Gastrocnemius medialis (tissue), 4 donors: ENCODE results near the gene CARNS1. TPM values are rescaled to one million over a fixed set of nuclear protein-coding genes. Genes with fewer than 3 reads are reported as not detected.
A peak's percentile ranks its signal among the peaks of the same experiment; 100 is the strongest.

Experiments
- ATAC-seq, 2 donors: fragments of 150-250 bp; one replicate each; pipeline ENCODE4 v1.9.1; 2016
- DNase-seq, 2 donors: peaks; one replicate each; pipeline ENCODE4 v3.0.0-alpha.2; 2019
- H3K27ac ChIP-seq, 4 donors: fragments of 200-600 bp; sonication (generic); 1 replicate in 1 of 4; 2 replicates in 3 of 4; pipeline ENCODE4 v1.5.1; 2016 to 2018; ENCODE audit warnings: mild to moderate bottlenecking in 2 of 4, moderate library complexity in 1 of 4
- H3K27me3 ChIP-seq, 3 donors: fragments of 200-600 bp; sonication (generic) in 2 of 3; 1 replicate in 1 of 3; 2 replicates in 2 of 3; pipeline versions ENCODE4 v1.5.1 to v1.6.0; 2016 to 2019; ENCODE audit warnings: mild to moderate bottlenecking in 1 of 3, moderate library complexity in 1 of 3
- H3K36me3 ChIP-seq, 2 donors: fragments of 200-600 bp; sonication (generic) in 1 of 2; one replicate each; pipeline ENCODE4 v1.5.1; 2017 to 2018
- H3K4me1 ChIP-seq, 2 donors: fragments of 200-600 bp; sonication (generic) in 1 of 2; one replicate each; pipeline ENCODE4 v1.5.1; 2016 to 2017; ENCODE audit warnings: mild to moderate bottlenecking in 2 of 2
- H3K4me3 ChIP-seq, 4 donors: fragments of 200-600 bp; sonication (generic) in 3 of 4; 1 replicate in 1 of 4; 2 replicates in 3 of 4; pipeline ENCODE4 v1.5.1; 2016 to 2019; ENCODE audit warnings: mild to moderate bottlenecking in 2 of 4
- H3K9me3 ChIP-seq, 3 donors: fragments of 200-600 bp; sonication (generic) in 2 of 3; 1 replicate in 1 of 3; 2 replicates in 2 of 3; pipeline ENCODE4 v1.5.1; 2016 to 2019
- POLR2A ChIP-seq, 2 donors: fragments of 450-650 bp; IDR thresholded peaks; one replicate each; pipeline ENCODE4 v1.6.1; 2017; ENCODE audit warnings: antibody characterized with exemption in 2 of 2, mild to moderate bottlenecking in 2 of 2, moderate library complexity in 2 of 2
- in situ Hi-C, 4 donors: fragments of 200-750 bp; cut with MboI; loops; one replicate each; pipeline versions ENCODE4 v1.15.0 to v1.8.0; 2017; ENCODE audit warnings: low sequenced_read_pairs in 4 of 4
- intact Hi-C: fragments of 100-400 bp; cut with DNase I; formaldehyde crosslinking; loops from one replicate; pipeline ENCODE4 v1.15.1; 2023; ENCODE audit warnings: low total_unique reads
- total RNA-seq, 4 donors: library from RNA; depleted of rRNA; stranded (reverse); fragments of >200 nt; gene quantifications; one replicate each; pipeline versions ENCODE4 v1.1.0 to v1.2.3, GENCODE V29; 2016
- TF ChIP-seq, protein P1 (sequence below), 5 experiments: fragments of 450-650 bp in 3 of 5; fragments of 200-600 bp in 2 of 5; sonication (generic) in 2 of 5; IDR thresholded peaks in 4 of 5; conservative IDR thresholded peaks in 1 of 5; 1 replicate in 4 of 5; 2 replicates in 1 of 5; pipeline ENCODE4 v1.5.1; 2016 to 2019; ENCODE audit warnings: antibody characterized with exemption in 5 of 5, mild to moderate bottlenecking in 3 of 5, moderate library complexity in 3 of 5

CARNS1 gene
- total RNA-seq, 4 donors from 2014 or later: 2.5 to 11.0 (median 4.9) TPM

DNA sequence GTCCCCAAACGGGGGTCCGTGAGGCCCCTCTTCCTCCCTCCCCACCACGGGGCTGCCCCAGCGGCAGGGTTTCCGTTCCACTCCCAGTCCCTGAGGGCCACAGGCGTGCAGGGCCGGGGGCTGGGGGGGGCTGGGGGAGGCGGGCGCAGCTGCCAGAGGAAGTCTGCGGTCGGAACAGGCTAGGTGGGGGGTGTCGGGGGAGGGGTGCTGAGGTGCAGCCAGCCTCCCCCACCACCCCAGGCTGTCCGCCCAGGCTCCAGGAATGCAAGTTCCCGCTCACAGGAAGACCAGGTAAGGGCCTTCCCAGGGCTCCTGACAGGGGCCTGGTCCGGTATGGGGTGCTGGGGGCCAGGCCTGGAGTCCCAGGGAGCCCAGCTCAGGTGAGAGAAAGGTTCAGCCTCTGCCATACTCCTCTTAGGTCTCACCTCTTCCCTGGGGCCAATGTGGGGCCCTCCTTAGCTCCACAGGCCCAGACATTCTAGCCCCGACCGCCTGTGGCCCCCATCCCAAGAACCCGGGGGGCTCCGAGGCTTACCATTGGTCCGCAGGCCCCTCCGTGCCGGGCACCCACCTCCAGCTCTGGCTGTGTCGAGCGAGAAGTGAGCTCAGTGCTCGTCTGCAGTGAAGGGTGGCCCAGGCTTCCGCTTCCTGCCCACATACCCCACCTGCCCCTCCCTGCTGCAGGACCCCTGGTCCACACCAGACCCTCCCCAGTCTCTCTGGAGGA lies 21.8 kb downstream of the CARNS1 start, which contains the start of gene PTPRCAP:
TSS of gene PTPRCAP (minus strand) at position 601 of the 727 bp plus-strand sequence. CDS start at position 538, 63 bp downstream.
- TF ChIP-seq, protein P1, sequence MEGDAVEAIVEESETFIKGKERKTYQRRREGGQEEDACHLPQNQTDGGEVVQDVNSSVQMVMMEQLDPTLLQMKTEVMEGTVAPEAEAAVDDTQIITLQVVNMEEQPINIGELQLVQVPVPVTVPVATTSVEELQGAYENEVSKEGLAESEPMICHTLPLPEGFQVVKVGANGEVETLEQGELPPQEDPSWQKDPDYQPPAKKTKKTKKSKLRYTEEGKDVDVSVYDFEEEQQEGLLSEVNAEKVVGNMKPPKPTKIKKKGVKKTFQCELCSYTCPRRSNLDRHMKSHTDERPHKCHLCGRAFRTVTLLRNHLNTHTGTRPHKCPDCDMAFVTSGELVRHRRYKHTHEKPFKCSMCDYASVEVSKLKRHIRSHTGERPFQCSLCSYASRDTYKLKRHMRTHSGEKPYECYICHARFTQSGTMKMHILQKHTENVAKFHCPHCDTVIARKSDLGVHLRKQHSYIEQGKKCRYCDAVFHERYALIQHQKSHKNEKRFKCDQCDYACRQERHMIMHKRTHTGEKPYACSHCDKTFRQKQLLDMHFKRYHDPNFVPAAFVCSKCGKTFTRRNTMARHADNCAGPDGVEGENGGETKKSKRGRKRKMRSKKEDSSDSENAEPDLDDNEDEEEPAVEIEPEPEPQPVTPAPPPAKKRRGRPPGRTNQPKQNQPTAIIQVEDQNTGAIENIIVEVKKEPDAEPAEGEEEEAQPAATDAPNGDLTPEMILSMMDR (IDR thresholded peaks at IDR 0.05 in 4 of 5, conservative IDR thresholded peaks at IDR 0.05 in 1 of 5): no peak
- no peak for TF ChIP-seq POLR2A (IDR thresholded peaks at IDR 0.05)
- Histone ChIP-seq H3K4me3 (no peak within 1 kb of the TSS), H3K27me3 (no peaks in the 10 kb centered on the region), H3K9me3 (no peaks in the 10 kb centered on the region), H3K27ac (peak within 1 kb of the TSS in 1 of 4 donors; percentile 52), H3K36me3 (peaks cover 0 to 36% of the 10 kb centered on the region in 2 donors), H3K4me1 (peaks cover 0 to 7% of the 10 kb centered on the region in 2 donors)
- ATAC-seq: no peak
- DNase-seq: no peak
- intact Hi-C loops (no loop called here), in situ Hi-C loops (no loop called here)

- H3K4me1 ChIP-seq: peaks cover 4 to 12% of the 10 kb centered on the region in 2 donors
- H3K27me3 ChIP-seq: no peaks in the 10 kb centered on the region
- no peaks in the 10 kb centered on the region for H3K9me3 ChIP-seq
- no peak overlapping the region for H3K4me3 ChIP-seq
- intact Hi-C loops (no loop called here), in situ Hi-C loops (no loop called here)
- peaks cover 0 to 30% of the 10 kb centered on the region in 2 donors for H3K36me3 ChIP-seq
- DNase-seq (no peak), ATAC-seq (no peak)
- H3K27ac ChIP-seq: no peak overlapping the region
- TF ChIP-seq POLR2A (IDR thresholded peaks at IDR 0.05): no peak
- TF ChIP-seq, protein P1 (IDR thresholded peaks at IDR 0.05 in 4 of 5, conservative IDR thresholded peaks at IDR 0.05 in 1 of 5): no peak
Measured at GRCh38 chr11:67437809-67438157, 22.3 kb downstream of the CARNS1 start.

- ATAC-seq (no peak), DNase-seq (no peak)
- peak overlapping the region in 1 of 4 donors; percentile 68 for H3K27ac ChIP-seq
- H3K27me3 ChIP-seq: no peaks in the 10 kb centered on the region
- intact Hi-C loops: no loop called here
- TF ChIP-seq, protein P1 (IDR thresholded peaks at IDR 0.05 in 4 of 5, conservative IDR thresholded peaks at IDR 0.05 in 1 of 5): no peak
- TF ChIP-seq POLR2A (IDR thresholded peaks at IDR 0.05): no peak
- in situ Hi-C loops: no loop called here
- H3K4me1 ChIP-seq: peaks cover 4 to 13% of the 10 kb centered on the region in 2 donors
- no peaks in the 10 kb centered on the region for H3K9me3 ChIP-seq
- peaks cover 0 to 25% of the 10 kb centered on the region in 2 donors for H3K36me3 ChIP-seq
- H3K4me3 ChIP-seq: no peak overlapping the region
Measured at GRCh38 chr11:67438158-67438902, 22.9 kb downstream of the CARNS1 start.

DNA sequence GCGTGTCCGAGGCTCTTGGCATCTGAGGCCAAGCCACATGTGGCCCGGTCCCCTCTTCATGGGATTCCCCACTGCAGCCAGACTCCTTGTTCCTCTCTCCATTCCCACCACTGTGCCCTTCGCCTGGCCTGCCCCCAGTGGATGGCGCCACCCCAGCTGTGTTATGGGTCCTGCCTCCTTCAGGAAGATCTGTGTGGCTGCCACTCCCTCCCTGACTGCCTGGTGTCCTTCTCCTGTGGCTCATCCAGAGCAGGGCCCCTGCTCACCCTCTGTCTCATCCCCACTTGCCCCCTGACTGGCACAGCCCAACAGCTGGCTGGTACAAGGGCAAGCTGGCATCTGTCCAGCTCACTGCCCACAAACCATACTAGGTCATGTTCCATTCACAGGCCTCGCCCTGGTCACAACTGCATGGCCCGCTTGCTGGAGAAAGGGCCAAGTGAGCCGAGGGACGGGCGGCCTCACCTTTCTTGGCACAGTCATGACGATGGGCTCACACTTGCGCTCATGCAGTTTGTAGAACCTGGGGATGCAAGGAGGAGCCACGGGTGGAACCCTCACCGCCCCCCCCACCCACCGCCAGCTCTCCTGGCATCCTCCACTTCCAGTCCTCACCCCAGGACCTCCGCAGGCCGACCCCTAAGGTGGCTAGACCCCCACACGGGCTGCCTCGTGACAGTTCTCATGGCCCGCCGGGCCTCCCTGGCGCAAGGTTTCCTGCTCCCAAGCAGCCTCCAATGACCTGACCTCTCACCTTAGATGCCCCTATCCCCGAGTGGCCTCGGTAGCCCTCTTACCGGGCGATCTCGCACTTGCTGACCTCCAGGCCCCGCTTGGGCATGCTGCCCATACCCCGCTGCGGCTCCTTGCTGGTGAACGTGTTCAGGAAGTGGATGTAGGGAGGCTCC lies 24.1 kb downstream of the CARNS1 start:
- in situ Hi-C loops (no loop called here), intact Hi-C loops (no loop called here)
- TF ChIP-seq, protein P1 (IDR thresholded peaks at IDR 0.05 in 4 of 5, conservative IDR thresholded peaks at IDR 0.05 in 1 of 5): no peak
- no peak for TF ChIP-seq POLR2A (IDR thresholded peaks at IDR 0.05)
- Histone ChIP-seq H3K36me3 (peaks cover 0 to 12% of the 10 kb centered on the region in 2 donors), H3K4me3 (no peak overlapping the region), H3K4me1 (peaks cover 4 to 13% of the 10 kb centered on the region in 2 donors), H3K27ac (peak overlapping the region; percentile 12 to 68 (median 38)), H3K27me3 (no peaks in the 10 kb centered on the region), H3K9me3 (no peaks in the 10 kb centered on the region)
- DNase-seq (peak in 1 of 2 donors; percentile 52), ATAC-seq (no peak)
